Dendritic cell treated with granulocyte-macrophage colony-stimulating factor and Interleukin-4, amounts not matched to agents 40 ng/mL and 50 ng/mL, for 4 days (primary cell): ENCODE results near the gene UGT1A7.
"Not testable (repeated sequence)": the region's sequence is repeated elsewhere in the genome, so short reads cannot be mapped to it uniquely, and the experiment has no call there.

Source experiments
- H3K27ac Mint-ChIP-seq: one replicate; pipeline ENCODE4 v1.8.0; 2022; ENCODE audit warnings: mild to moderate bottlenecking, mixed read lengths
- H3K27me3 Mint-ChIP-seq: one replicate; pipeline ENCODE4 v1.8.0; 2022; ENCODE audit warnings: mild to moderate bottlenecking, mixed read lengths
- H3K36me3 Mint-ChIP-seq: one replicate; pipeline ENCODE4 v1.8.0; 2022; ENCODE audit warnings: low read depth, mixed read lengths
- H3K4me1 Mint-ChIP-seq: one replicate; pipeline ENCODE4 v1.8.0; 2022; ENCODE audit warnings: low read depth, mixed read lengths
- H3K4me3 Mint-ChIP-seq: one replicate; pipeline ENCODE4 v1.8.0; 2022; ENCODE audit warnings: mild to moderate bottlenecking, moderate library complexity, mixed read lengths
- H3K9me3 Mint-ChIP-seq: one replicate; pipeline ENCODE4 v1.8.0; 2022; ENCODE audit warnings: mixed read lengths
- intact Hi-C: fragments of 100-400 bp; cut with micrococcal nuclease; formaldehyde crosslinking; loops from one replicate; pipeline ENCODE4 v1.15.0; 2022

UGT1A7 gene

GRCh38 chr2:233691443-233692433, 10.0 kb downstream of the UGT1A7 start:
- no peaks in the 10 kb centered on the region for H3K36me3 Mint-ChIP-seq
- no peaks in the 10 kb centered on the region for H3K27me3 Mint-ChIP-seq
- intact Hi-C loops = no loop called here
- H3K9me3 Mint-ChIP-seq = no peaks in the 10 kb centered on the region
- no peak overlapping the region for H3K4me3 Mint-ChIP-seq
- no peaks in the 10 kb centered on the region for H3K4me1 Mint-ChIP-seq
- H3K27ac Mint-ChIP-seq = no peak overlapping the region

- Mint-ChIP-seq H3K9me3 (no peaks in the 10 kb centered on the region), H3K36me3 (no peaks in the 10 kb centered on the region)
- intact Hi-C loops = no loop called here
These were observed 10.9 kb downstream of the UGT1A7 start, which contains the start of gene UGT1A6 for GRCh38 chr2:233692648-233693047. Gene UGT1A6, plus strand, starts transcription at chr2:233692890. Its CDS starts 115 bp downstream, at chr2:233693005.

GRCh38 chr2:233693963-233694362, 12.3 kb downstream of the UGT1A7 start:
- Mint-ChIP-seq H3K9me3 (no peaks in the 10 kb centered on the region), H3K36me3 (no peaks in the 10 kb centered on the region), H3K4me3 (no peak overlapping the region), H3K27ac (no peak overlapping the region), H3K27me3 (peaks cover 1% of the 10 kb centered on the region), H3K4me1 (no peaks in the 10 kb centered on the region)
- intact Hi-C loops = no loop called here

More at GRCh38 chr2:233692648-233693047, 10.9 kb downstream of the UGT1A7 start, which contains the start of gene UGT1A6:
- no peaks in the 10 kb centered on the region for H3K4me1 Mint-ChIP-seq
- H3K27me3 Mint-ChIP-seq = peaks cover 1% of the 10 kb centered on the region
- H3K4me3 Mint-ChIP-seq = no peak within 1 kb of the TSS
- no peak within 1 kb of the TSS for H3K27ac Mint-ChIP-seq

GRCh38 chr2:233698740-233699139, 17.0 kb downstream of the UGT1A7 start:
- Mint-ChIP-seq H3K4me3 (no peak overlapping the region), H3K27ac (no peak overlapping the region), H3K27me3 (peaks cover 1% of the 10 kb centered on the region), H3K9me3 (no peaks in the 10 kb centered on the region), H3K4me1 (no peaks in the 10 kb centered on the region), H3K36me3 (no peaks in the 10 kb centered on the region)
- intact Hi-C loops = no loop called here

GRCh38 chr2:233699424-233700027, 17.8 kb downstream of the UGT1A7 start:
- Mint-ChIP-seq H3K36me3 (no peaks in the 10 kb centered on the region), H3K4me3 (no peak overlapping the region), H3K27ac (no peak overlapping the region), H3K9me3 (no peaks in the 10 kb centered on the region), H3K27me3 (peaks cover 1% of the 10 kb centered on the region), H3K4me1 (no peaks in the 10 kb centered on the region)
- intact Hi-C loops = no loop called here

GRCh38 chr2:233700028-233700635, 18.4 kb downstream of the UGT1A7 start:
- H3K9me3 Mint-ChIP-seq = no peaks in the 10 kb centered on the region
- no peak overlapping the region for H3K27ac Mint-ChIP-seq
- no peak overlapping the region for H3K4me3 Mint-ChIP-seq
- intact Hi-C loops = no loop called here
- no peaks in the 10 kb centered on the region for H3K4me1 Mint-ChIP-seq
- H3K27me3 Mint-ChIP-seq = peaks cover 1% of the 10 kb centered on the region
- H3K36me3 Mint-ChIP-seq = no peaks in the 10 kb centered on the region

- H3K27me3 Mint-ChIP-seq, H3K36me3 Mint-ChIP-seq, intact Hi-C loops, H3K4me1 Mint-ChIP-seq, H3K9me3 Mint-ChIP-seq, H3K27ac Mint-ChIP-seq, H3K4me3 Mint-ChIP-seq: not testable (repeated sequence)
These were observed 19.1 kb downstream of the UGT1A7 start for GRCh38 chr2:233700842-233701241.

GRCh38 chr2:233702238-233702637, 20.5 kb downstream of the UGT1A7 start:
- Mint-ChIP-seq H3K9me3 (no peaks in the 10 kb centered on the region), H3K36me3 (no peaks in the 10 kb centered on the region), H3K4me1 (no peaks in the 10 kb centered on the region), H3K4me3 (no peak overlapping the region), H3K27me3 (peaks cover 4% of the 10 kb centered on the region), H3K27ac (no peak overlapping the region)
- intact Hi-C loops = no loop called here

GRCh38 chr2:233705911-233706506, 24.3 kb downstream of the UGT1A7 start:
- H3K4me3 Mint-ChIP-seq = no peak overlapping the region
- no peaks in the 10 kb centered on the region for H3K4me1 Mint-ChIP-seq
- no peaks in the 10 kb centered on the region for H3K36me3 Mint-ChIP-seq
- intact Hi-C loops = no loop called here
- no peaks in the 10 kb centered on the region for H3K9me3 Mint-ChIP-seq
- peaks cover 5% of the 10 kb centered on the region for H3K27me3 Mint-ChIP-seq
- no peak overlapping the region for H3K27ac Mint-ChIP-seq

- H3K27ac Mint-ChIP-seq = no peak overlapping the region
- intact Hi-C loops = no loop called here
These were observed 25.0 kb downstream of the UGT1A7 start for GRCh38 chr2:233706720-233707119.

GRCh38 chr2:233707940-233708644, 26.4 kb downstream of the UGT1A7 start:
- Mint-ChIP-seq H3K27ac (no peak overlapping the region), H3K36me3 (no peaks in the 10 kb centered on the region), H3K4me1 (no peaks in the 10 kb centered on the region), H3K9me3 (no peaks in the 10 kb centered on the region), H3K4me3 (no peak overlapping the region), H3K27me3 (peaks cover 5% of the 10 kb centered on the region)
- intact Hi-C loops = no loop called here

More at GRCh38 chr2:233706720-233707119, 25.0 kb downstream of the UGT1A7 start:
- H3K9me3 Mint-ChIP-seq = no peaks in the 10 kb centered on the region
- H3K36me3 Mint-ChIP-seq = no peaks in the 10 kb centered on the region
- no peak overlapping the region for H3K4me3 Mint-ChIP-seq
- H3K4me1 Mint-ChIP-seq = no peaks in the 10 kb centered on the region
- peaks cover 5% of the 10 kb centered on the region for H3K27me3 Mint-ChIP-seq

- no peaks in the 10 kb centered on the region for H3K9me3 Mint-ChIP-seq
- no peak overlapping the region for H3K27ac Mint-ChIP-seq
- H3K4me3 Mint-ChIP-seq = no peak overlapping the region
- H3K27me3 Mint-ChIP-seq = peaks cover 5% of the 10 kb centered on the region
- H3K36me3 Mint-ChIP-seq = no peaks in the 10 kb centered on the region
- H3K4me1 Mint-ChIP-seq = no peaks in the 10 kb centered on the region
- intact Hi-C loops = no loop called here
These were observed 27.2 kb downstream of the UGT1A7 start for GRCh38 chr2:233708942-233709341.

GRCh38 chr2:233711312-233712008, 29.8 kb downstream of the UGT1A7 start:
- intact Hi-C loops = no loop called here
- H3K4me1 Mint-ChIP-seq = no peaks in the 10 kb centered on the region

More at GRCh38 chr2:233711312-233712008, 29.8 kb downstream of the UGT1A7 start:
- H3K27ac Mint-ChIP-seq = no peak overlapping the region
- no peak overlapping the region for H3K4me3 Mint-ChIP-seq
- H3K27me3 Mint-ChIP-seq = peaks cover 5% of the 10 kb centered on the region
- no peaks in the 10 kb centered on the region for H3K36me3 Mint-ChIP-seq
- H3K9me3 Mint-ChIP-seq = no peaks in the 10 kb centered on the region
